Measurements from ENCODE around the gene PRPF6. TPM values are rescaled to one million over a fixed set of nuclear protein-coding genes. Genes with fewer than 3 reads are reported as not detected.
A peak's percentile ranks its signal among the peaks of the same experiment; 100 is the strongest.

PRPF6 gene
- total and polyA plus RNA-seq, 2 of the 13 experiments (the other 11 are each of a cell fraction or from before 2014, with no cell fraction given) = 63.7 to 101 TPM

- 0 out of 2 replicates have a peak, but pooled peaks have one; percentile 12 for TF ChIP-seq GATAD1 (CRISPR knock-in tag; IDR thresholded peaks at IDR 0.05)
- no peak for TF ChIP-seq ZNF207 (IDR thresholded peaks at IDR 0.05; ENCODE audit: borderline replicate concordance)
- TF ChIP-seq CENPX (CRISPR knock-in tag; IDR thresholded peaks at IDR 0.05) = no peak
- 0 out of 2 replicates have a peak, but pooled peaks have one; percentile 31 for TF ChIP-seq HDAC1 (CRISPR knock-in tag; IDR thresholded peaks at IDR 0.05)
- TF ChIP-seq ZBTB42 (CRISPR knock-in tag; IDR thresholded peaks at IDR 0.05) = 0 out of 2 replicates have a peak, but pooled peaks have one; percentile 48
- no peak for TF ChIP-seq HCFC1 (IDR thresholded peaks at IDR 0.05; ENCODE audit: low read depth, low read length)
- no peak for TF ChIP-seq FOXK2 (IDR thresholded peaks at IDR 0.05)
- TF ChIP-seq PHB2 (IDR thresholded peaks at IDR 0.05; ENCODE audit: partially characterized antibody) = no peak
- TF ChIP-seq ZNF737 (CRISPR knock-in tag; IDR thresholded peaks at IDR 0.05; ENCODE audit: borderline replicate concordance) = no peak
- TF ChIP-seq MIER3 (CRISPR knock-in tag; IDR thresholded peaks at IDR 0.05; ENCODE audit: borderline replicate concordance) = no peak
- peak; percentile 73 for TF ChIP-seq ZNF687 (CRISPR knock-in tag; IDR thresholded peaks at IDR 0.05)
- no peak for TF ChIP-seq ZNF274 (CRISPR knock-in tag; IDR thresholded peaks at IDR 0.05)
- no peak for TF ChIP-seq ZIK1 (CRISPR knock-in tag; IDR thresholded peaks at IDR 0.05; ENCODE audit: borderline replicate concordance, low read depth)
- no peak for TF ChIP-seq MIXL1 (CRISPR knock-in tag; IDR thresholded peaks at IDR 0.05)
- no peak for TF ChIP-seq ELK4 (CRISPR knock-in tag; IDR thresholded peaks at IDR 0.05; ENCODE audit: borderline replicate concordance)
- peak; percentile 48; the same call in 1 of the 2 replicates for TF ChIP-seq ZFX (CRISPR knock-in tag; IDR thresholded peaks at IDR 0.05; ENCODE audit: low read depth)
- no peak for TF ChIP-seq ZFAT (CRISPR knock-in tag; conservative IDR thresholded peaks at IDR 0.05)
- TF ChIP-seq XRCC5 (optimal IDR thresholded peaks at IDR 0.05; ENCODE audit: low read length) = no peak
- TF ChIP-seq ZNF792 (CRISPR knock-in tag; IDR thresholded peaks at IDR 0.05) = no peak
- TF ChIP-seq KDM3A (CRISPR knock-in tag; IDR thresholded peaks at IDR 0.05; ENCODE audit: low read depth) = peak; percentile 79; the same call in 1 of the 2 replicates
- TF ChIP-seq ZNF253 (CRISPR knock-in tag; IDR thresholded peaks at IDR 0.05; ENCODE audit: borderline replicate concordance) = no peak
- no peak for TF ChIP-seq ZNF614 (CRISPR knock-in tag; IDR thresholded peaks at IDR 0.05; ENCODE audit: borderline replicate concordance)
- TF ChIP-seq NR2F1 (CRISPR knock-in tag; IDR thresholded peaks at IDR 0.05) = no peak
- TF ChIP-seq ZZZ3 (CRISPR knock-in tag; IDR thresholded peaks at IDR 0.05; ENCODE audit: borderline replicate concordance) = no peak
- TF ChIP-seq HNRNPH1 (optimal IDR thresholded peaks at IDR 0.05; ENCODE audit: low read depth, low read length) = no peak
- no peak for TF ChIP-seq DNMT3B (CRISPR knock-in tag; conservative IDR thresholded peaks at IDR 0.05)
- no peak; the same call in 1 of the 2 replicates for TF ChIP-seq MXD1 (CRISPR knock-in tag; IDR thresholded peaks at IDR 0.05)
Measured at GRCh38 chr20:64079273-64080012, 98.5 kb downstream of the PRPF6 start, which contains the start of gene RGS19 (continued).

Measured in HepG2 (cell line).